Measurements from ENCODE around the gene CTSH.

CTSH gene, protein sequence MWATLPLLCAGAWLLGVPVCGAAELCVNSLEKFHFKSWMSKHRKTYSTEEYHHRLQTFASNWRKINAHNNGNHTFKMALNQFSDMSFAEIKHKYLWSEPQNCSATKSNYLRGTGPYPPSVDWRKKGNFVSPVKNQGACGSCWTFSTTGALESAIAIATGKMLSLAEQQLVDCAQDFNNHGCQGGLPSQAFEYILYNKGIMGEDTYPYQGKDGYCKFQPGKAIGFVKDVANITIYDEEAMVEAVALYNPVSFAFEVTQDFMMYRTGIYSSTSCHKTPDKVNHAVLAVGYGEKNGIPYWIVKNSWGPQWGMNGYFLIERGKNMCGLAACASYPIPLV
- 4.3 reads per million, percentile 17 among the genes with 10 or more reads in this experiment for total RNA-seq

GRCh38 chr15:78944669-78945407, at the start of gene CTSH:
Gene CTSH, minus strand, starts transcription at chr15:78945046. Its CDS starts 65 bp downstream, at chr15:78944981.
- DNase-seq, result peak; percentile 70

GRCh38 chr15:78993931-78994530, 49.2 kb upstream of the CTSH start:
- no peak for DNase-seq

- DNase-seq, result no peak
Measured at GRCh38 chr15:78993257-78993930, 48.5 kb upstream of the CTSH start.

DNA sequence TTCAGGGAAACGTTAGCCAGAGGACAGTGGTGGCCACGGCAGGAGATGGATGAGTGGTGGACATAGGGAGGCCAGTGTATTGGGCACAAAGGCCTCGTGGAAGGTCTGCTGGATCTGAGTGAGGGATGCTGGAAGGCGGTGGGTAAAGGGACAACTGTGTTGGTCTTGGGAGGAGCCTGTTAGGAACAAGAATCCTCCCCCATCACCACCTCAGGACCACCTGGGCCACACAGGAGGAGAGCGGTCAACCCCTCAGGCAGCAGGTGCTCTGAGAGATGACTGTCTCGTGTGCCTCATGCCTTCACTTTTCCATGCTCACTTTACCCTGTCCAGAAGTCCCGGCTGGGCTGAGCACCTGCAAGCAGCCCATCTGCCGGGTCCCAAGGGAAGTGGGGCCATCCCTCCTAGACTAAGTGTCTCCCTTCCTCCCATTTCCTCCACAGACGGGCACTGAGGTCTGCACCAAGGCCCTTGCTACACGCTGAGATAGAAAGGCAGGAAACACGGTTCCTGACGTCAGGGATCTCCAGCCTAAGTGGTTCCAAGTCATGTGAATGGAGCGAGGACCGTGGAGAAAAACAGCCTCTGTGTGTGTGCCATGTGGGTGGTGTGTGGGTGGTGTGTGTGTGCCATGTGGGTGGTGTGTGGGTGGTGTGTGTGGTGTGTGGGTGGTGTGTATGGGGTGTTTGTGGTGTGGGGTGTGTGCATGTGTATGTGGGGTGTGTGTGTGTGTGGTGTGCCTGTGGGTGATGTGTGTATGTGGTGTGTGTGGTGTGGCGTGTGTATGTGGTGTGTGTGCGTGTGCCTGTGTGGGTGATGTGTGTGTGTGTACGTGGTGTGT, 47.8 kb upstream of the CTSH start:
- no peak for DNase-seq

GRCh38 chr15:78991879-78992278, 47.0 kb upstream of the CTSH start:
- no peak for DNase-seq

- no peak for DNase-seq
Measured at GRCh38 chr15:78991476-78991875, 46.6 kb upstream of the CTSH start.

- DNase-seq, result no peak
Measured at GRCh38 chr15:78990278-78990677, 45.4 kb upstream of the CTSH start.

DNA sequence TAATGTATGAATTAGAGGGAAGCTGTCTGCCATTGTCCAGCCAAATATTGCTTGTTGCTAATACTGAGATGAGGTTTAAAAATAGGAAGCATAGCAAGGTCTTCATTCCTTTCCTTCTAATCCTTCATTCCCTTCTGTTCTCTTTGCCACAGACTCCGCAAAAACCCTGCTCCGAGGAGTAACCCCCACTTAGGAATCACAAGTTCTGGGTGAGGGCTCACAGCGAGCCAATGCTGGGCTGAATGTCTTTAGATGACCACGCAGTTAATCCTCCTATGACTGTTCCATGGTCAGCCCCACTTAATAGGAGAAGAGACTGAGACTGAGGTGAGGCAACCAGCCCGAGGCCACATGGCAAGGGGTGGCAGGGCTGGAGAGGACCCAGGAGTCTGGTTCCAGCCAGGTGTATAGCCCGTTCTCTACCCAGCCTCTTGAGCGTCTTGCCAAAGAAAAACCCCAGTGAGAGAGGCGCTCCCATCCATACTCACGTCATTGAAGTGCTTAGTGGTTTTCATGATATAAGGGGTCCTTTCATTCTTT, 44.9 kb upstream of the CTSH start:
- no peak for DNase-seq

DNA sequence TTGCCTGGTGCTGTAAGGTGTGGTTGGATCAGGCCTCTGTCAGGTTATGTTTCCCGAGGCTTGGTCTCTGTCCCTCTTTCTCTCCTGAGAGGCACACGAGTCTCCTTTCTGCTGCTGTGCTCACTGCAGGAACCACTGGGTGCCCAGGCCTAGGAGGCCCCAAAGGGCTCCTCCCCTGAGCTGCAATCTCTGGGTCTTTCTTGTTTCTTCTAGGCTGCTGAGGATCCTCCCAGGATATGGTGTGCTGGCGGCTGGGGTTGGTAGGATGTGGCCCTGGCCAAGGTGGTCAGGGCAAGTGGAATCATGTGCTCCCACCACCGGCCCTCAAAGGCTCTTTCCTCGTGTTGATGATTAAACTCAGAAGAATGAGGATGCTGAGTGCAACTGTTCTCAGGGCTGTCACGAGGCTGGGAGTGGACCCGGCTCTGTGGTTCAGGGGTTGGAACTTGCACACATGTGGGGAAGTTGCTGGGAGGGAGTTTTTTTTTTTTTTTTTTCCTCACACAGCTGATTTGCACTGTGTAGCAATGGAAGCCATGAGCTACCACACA, 43.6 kb upstream of the CTSH start:
- DNase-seq, result no peak

DNA sequence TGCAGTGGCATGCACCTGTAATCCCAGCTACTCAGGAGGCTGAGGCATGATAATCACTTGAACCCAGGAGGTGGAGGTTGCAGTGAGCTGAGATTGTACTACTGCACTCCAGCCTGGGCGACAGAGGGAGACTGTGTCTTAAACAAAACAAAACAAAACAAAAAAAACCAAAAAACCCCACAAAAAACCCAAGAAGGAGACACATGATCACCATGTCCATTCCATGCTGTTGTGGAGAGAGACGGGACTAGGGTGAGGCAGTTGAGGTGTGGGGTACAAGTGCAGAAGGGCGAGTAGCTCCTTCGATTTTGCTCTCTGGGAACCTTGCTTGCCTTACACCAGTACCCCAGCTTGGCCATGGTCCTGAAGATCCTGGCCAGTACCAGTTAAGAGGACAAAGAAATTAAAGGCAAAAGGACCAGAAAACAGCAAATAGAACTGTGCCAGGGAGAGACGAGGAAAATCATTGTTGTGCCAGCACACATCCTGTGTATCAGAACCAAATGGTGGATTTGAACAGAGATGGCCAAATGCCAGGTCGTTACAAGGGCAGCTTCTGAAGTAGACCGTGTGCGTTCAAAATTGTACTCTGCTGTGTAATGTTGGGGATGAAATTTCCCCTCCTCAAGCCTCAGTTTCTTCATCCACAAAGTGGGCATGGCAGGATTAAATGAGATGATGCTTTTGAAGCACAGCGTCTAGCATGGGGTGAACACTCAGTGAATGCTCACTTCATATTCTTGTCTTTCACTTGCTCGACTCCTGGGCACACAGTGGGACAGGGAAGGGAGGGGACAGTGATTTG, 42.9 kb upstream of the CTSH start:
- no peak for DNase-seq

DNA sequence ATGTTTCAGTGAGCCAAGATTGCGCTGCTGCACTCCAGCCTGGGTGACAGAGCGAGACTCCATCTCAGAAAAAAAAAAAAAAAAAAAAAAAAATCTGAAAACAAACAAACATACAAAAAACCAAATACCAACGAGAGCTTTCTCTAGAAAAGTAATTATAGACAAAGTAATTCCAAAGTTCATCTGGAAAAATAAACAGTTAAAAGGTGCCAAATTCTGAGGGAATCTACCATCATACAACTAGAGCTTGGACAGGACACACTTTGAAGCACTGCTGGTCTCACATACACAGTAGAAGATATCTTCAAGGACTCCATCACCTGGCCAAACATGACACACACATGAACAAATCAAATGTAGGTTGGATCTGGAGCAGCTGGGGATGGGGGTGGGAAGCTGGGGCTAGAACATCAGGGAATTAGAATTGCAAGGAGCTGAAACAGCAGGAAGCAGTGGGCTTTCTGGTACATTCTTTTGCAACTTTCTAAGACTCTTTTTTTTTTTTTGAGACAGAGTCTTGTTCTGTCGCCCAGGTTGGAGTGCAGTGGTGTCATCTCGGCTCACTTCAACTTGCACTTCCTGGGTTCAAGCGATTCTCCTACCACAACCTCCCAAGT, 41.1 kb upstream of the CTSH start:
- no peak for DNase-seq

GRCh38 chr15:78984041-78984440, 39.2 kb upstream of the CTSH start:
- no peak for DNase-seq

DNA sequence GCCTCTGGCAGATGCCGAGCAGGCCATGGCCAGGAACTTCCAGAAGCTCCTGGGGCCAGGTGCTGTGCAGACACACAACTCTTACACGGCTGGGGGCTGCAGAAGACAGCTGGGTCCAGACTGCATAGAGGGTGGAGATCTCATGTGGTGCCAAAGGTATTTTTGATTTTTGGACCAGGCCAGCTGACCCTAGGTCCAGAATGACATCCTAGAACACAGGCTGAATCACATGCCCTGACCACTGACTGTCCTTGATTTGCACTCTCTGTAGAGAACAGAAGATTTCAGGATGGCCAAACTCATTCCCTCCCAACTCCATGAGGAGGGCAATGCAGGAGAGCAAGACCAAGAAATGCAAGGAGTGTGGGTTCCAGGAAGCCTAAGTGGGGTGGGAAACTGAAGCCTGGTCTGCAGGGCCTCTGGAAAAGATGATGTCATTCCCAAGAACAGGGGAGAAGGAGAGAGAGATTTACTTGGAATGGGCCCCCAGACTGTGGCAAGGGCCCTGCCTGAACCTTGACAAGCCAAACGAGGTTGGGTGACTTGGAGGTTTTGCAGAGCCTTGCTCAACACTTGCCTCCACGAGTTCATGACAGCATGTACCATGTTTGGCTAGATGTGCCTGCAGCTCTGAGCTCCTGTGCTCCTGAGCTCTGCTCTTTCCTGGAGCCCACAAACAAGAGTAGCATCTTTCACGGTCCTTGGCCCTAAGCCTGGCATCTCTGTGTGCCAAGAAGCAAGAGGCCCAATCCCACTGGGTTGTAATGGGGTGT, 38.5 kb upstream of the CTSH start:
- DNase-seq, result no peak

- DNase-seq, result no peak
Measured at GRCh38 chr15:78982736-78983135, 37.9 kb upstream of the CTSH start.

DNA sequence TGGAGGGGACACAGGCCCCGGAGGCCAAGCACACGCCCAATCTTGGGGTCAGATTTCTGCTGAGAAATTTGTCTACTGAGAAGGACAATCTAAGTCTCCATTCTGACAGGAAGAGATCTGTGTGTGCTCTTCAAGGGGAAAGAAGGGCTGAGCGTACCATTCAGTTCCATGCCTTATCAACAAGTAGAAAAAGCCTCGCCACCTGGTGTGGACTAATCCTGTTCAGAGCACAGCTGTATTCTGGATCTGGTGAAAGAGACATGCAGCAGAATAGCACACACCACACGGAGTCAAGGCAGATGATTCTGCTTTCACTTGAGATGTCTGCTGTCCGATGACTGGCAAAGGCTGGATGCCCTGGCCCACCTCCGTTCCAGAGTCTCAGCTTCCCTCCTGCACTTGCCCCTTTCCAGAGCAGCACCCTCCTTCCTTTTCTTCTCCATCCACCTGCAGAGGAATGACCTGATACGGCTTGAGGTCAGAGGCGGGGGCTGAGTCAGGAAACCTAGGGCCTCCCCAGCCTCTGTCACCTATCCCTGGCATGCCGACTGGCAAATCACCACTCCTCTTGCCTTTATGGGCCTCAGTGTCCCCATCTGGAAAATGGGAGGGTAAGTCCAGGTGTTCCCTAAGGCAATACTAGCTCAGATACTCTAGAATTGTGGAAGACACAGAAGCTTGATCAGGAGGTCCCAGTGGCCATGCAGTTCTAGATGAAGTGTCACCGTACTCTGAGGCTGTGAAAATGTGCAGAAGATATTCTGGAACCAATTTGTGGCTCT, 36.9 kb upstream of the CTSH start:
- no peak for DNase-seq

DNA sequence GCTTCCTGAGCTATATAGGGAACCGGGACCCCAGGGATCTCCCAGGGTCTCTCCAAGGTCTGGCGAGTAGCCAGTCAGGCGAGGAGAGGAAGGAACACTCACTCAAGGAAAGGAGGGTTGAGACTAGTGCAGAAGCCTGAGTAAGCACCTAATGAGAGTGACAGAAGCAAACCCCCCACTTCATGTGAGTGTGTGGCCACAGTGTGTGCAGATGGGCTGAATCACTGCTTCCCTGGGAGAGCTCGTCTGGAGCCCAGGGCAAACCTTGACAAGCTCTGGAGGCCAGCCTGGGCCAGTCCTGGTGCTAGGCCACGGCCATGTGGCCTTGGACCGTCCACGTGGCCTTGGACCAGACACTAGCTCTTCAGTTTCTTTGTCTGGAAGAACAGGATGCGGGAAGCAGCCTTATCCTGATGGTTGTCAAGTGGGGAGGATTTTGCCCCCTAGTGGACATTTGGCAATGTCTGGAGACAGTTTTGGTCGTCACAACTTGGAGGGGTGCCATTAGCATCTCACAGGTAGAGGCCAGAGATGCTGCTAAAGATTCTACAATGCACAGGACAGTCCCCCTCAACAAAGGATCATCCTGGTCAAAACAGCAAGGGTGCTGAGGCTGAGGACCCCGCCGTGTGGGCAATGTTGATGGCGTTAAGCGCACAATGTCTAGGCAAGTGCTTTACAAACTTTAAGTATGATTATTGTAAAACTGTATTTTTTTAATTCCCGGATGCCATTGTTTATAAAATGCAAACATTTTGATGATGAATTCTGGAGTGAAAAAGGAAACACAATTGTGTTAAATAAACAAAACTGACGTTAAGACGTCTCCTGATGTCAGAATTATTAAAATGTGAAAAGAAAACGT, 34.8 kb upstream of the CTSH start:
- DNase-seq, result peak; percentile 10

GRCh38 chr15:78978601-78979179, 33.8 kb upstream of the CTSH start:
- DNase-seq, result no peak

Measured in effector CD4-positive, alpha-beta T cell (primary cell).